GM18858 (cell line): ENCODE results near the gene SPATA24.
"Not testable (repeated sequence)": the region's sequence is repeated elsewhere in the genome, so short reads cannot be mapped to it uniquely, and the experiment has no call there.

Experiments used
- ATAC-seq: cut with Tn5 transposase; IDR thresholded peaks from one replicate; pipeline ENCODE4 v1.9.1; 2021; ENCODE audit not compliant: unreplicated experiment

SPATA24 gene

GRCh38 chr5:139355900-139356299, 48.0 kb downstream of the SPATA24 start:
- ATAC-seq, result not testable (repeated sequence)

GRCh38 chr5:139354186-139354585, 49.7 kb downstream of the SPATA24 start:
- ATAC-seq, result no peak

- ATAC-seq, result not testable (repeated sequence)
Observed at GRCh38 chr5:139347863-139348262, 56.0 kb downstream of the SPATA24 start.
